H9 (cell line): ENCODE results near the gene ZNF133. TPM values are rescaled to one million over a fixed set of nuclear protein-coding genes. Genes with fewer than 3 reads are reported as not detected.

Experiments
- DNase-seq: peaks from one replicate; pipeline ENCODE4 v3.0.0-alpha.2; 2017
- H2AFZ ChIP-seq: one replicate; pipeline ENCODE4 v1.6.1; 2013; ENCODE audit warnings: mild to moderate bottlenecking, low read length, control low read depth, moderate library complexity
- H2AK5ac ChIP-seq: 2 replicates; pipeline ENCODE4 v1.6.1; 2013; ENCODE audit warnings: low read length, control low read depth, mixed read lengths; ENCODE audit not compliant: insufficient read length
- H2BK120ac ChIP-seq: one replicate; pipeline ENCODE4 v1.6.1; 2013; ENCODE audit warnings: low read depth, mild to moderate bottlenecking, low read length, control low read depth, inconsistent platforms; ENCODE audit not compliant: poor library complexity, severe bottlenecking
- H2BK12ac ChIP-seq: 2 replicates; pipeline ENCODE4 v1.6.1; 2013; ENCODE audit warnings: low read length, control low read depth, mixed read lengths, low read depth; ENCODE audit not compliant: insufficient read length
- H2BK15ac ChIP-seq: 2 replicates; pipeline ENCODE4 v1.6.1; 2013; ENCODE audit warnings: low read depth, low read length, control low read depth
- H2BK20ac ChIP-seq: one replicate; pipeline ENCODE4 v1.6.1; 2013; ENCODE audit warnings: low read depth, mild to moderate bottlenecking, low read length, control low read depth, inconsistent platforms; ENCODE audit not compliant: poor library complexity, severe bottlenecking
- H2BK5ac ChIP-seq: 2 replicates; pipeline ENCODE4 v1.6.1; 2013; ENCODE audit warnings: low read length, control low read depth, mixed read lengths; ENCODE audit not compliant: insufficient read length
- H3K14ac ChIP-seq: 2 replicates; pipeline ENCODE4 v1.6.1; 2013; ENCODE audit warnings: low read length, control low read depth; ENCODE audit not compliant: insufficient read depth
- H3K18ac ChIP-seq: 2 replicates; pipeline ENCODE4 v1.6.1; 2013; ENCODE audit warnings: low read depth, mild to moderate bottlenecking, mixed read lengths, low read length, control low read depth; ENCODE audit not compliant: insufficient read length
- H3K23ac ChIP-seq: 2 replicates; pipeline ENCODE4 v1.6.1; 2013; ENCODE audit warnings: low read length, control low read depth, mixed read lengths, low read depth; ENCODE audit not compliant: insufficient read length
- H3K23me2 ChIP-seq: 2 replicates; pipeline ENCODE4 v1.6.1; 2013; ENCODE audit warnings: low read depth, mild to moderate bottlenecking, mixed read lengths, low read length, control low read depth; ENCODE audit not compliant: insufficient read length, poor library complexity, severe bottlenecking
- H3K27ac ChIP-seq: 2 replicates; pipeline ENCODE4 v1.5.1; 2013; ENCODE audit warnings: low read length, control low read depth, mixed read lengths, low read depth; ENCODE audit not compliant: insufficient read length
- H3K27me3 ChIP-seq: 2 replicates; pipeline ENCODE4 v1.6.1; 2013; ENCODE audit warnings: low read length, control low read depth, inconsistent platforms; ENCODE audit not compliant: insufficient read depth
- H3K4ac ChIP-seq: 2 replicates; pipeline ENCODE4 v1.6.1; 2013; ENCODE audit warnings: low read depth, mild to moderate bottlenecking, control low read depth, inconsistent platforms, low read length, moderate library complexity
- H3K4me1 ChIP-seq: 2 replicates; pipeline ENCODE4 v1.6.1; 2013; ENCODE audit warnings: low read length, control low read depth, inconsistent platforms; ENCODE audit not compliant: insufficient read depth
- H3K4me2 ChIP-seq: 2 replicates; pipeline ENCODE4 v1.6.1; 2013; ENCODE audit warnings: low read length, control low read depth, mixed read lengths; ENCODE audit not compliant: insufficient read length, insufficient read depth
- H3K56ac ChIP-seq: 2 replicates; pipeline ENCODE4 v1.6.1; 2013; ENCODE audit warnings: low read depth, mild to moderate bottlenecking, mixed read lengths, low read length, control low read depth; ENCODE audit not compliant: insufficient read length
- H3K79me1 ChIP-seq: 2 replicates; pipeline ENCODE4 v1.6.1; 2013; ENCODE audit warnings: low read depth, mild to moderate bottlenecking, moderate library complexity, low read length, control low read depth, inconsistent platforms; ENCODE audit not compliant: insufficient read depth, poor library complexity, severe bottlenecking
- H3K79me2 ChIP-seq: 2 replicates; pipeline ENCODE4 v1.6.1; 2013; ENCODE audit warnings: low read length, control low read depth, inconsistent platforms; ENCODE audit not compliant: insufficient read depth
- H3K9ac ChIP-seq: 2 replicates; pipeline ENCODE4 v1.6.1; 2013; ENCODE audit warnings: low read length, control low read depth, mixed read lengths; ENCODE audit not compliant: insufficient read length; ENCODE audit errors: extremely low read depth
- H3K9me3 ChIP-seq: one replicate; pipeline ENCODE4 v1.6.1; 2013; ENCODE audit warnings: low read depth, low read length, inconsistent platforms; ENCODE audit not compliant: control insufficient read depth
- H3T11ph ChIP-seq: one replicate; pipeline ENCODE4 v1.6.1; 2013; ENCODE audit warnings: mild to moderate bottlenecking, low read length, control low read depth, inconsistent platforms
- H4K20me1 ChIP-seq: one replicate; pipeline ENCODE4 v1.6.1; 2013; ENCODE audit not compliant: control insufficient read depth, insufficient read length, insufficient read depth
- H4K5ac ChIP-seq: 2 replicates; pipeline ENCODE4 v1.6.1; 2013; ENCODE audit warnings: low read depth, mild to moderate bottlenecking, mixed read lengths, low read length, control low read depth; ENCODE audit not compliant: insufficient read length
- H4K8ac ChIP-seq: replicated peaks from 2 replicates; pipeline ENCODE4 v1.6.1; 2013; ENCODE audit warnings: low read length, control low read depth, mixed read lengths, low read depth; ENCODE audit not compliant: insufficient read length
- H4K91ac ChIP-seq: 2 replicates; pipeline ENCODE4 v1.6.1; 2013; ENCODE audit warnings: low read depth, mild to moderate bottlenecking, moderate library complexity, mixed read lengths, low read length, control low read depth; ENCODE audit not compliant: insufficient read length
- H3K27ac Mint-ChIP-seq, 3 experiments: 2 replicates in 2 of 3; 3 replicates in 1 of 3; pipeline ENCODE4 v1.8.0; 2020 to 2021; ENCODE audit warnings: mixed read lengths in 3 of 3, mild to moderate bottlenecking in 1 of 3, moderate library complexity in 1 of 3
- H3K27me3 Mint-ChIP-seq: 2 replicates; pipeline ENCODE4 v1.8.0; 2021; ENCODE audit warnings: low read depth, mild to moderate bottlenecking, moderate library complexity, mixed read lengths
- H3K36me3 Mint-ChIP-seq, 3 experiments: 2 replicates in 2 of 3; 3 replicates in 1 of 3; pipeline ENCODE4 v1.8.0; 2020 to 2021; ENCODE audit warnings: low read depth in 3 of 3, mixed read lengths in 3 of 3; ENCODE audit not compliant: insufficient read depth in 1 of 3
- H3K4me1 Mint-ChIP-seq, 2 experiments: 2 replicates each; pipeline ENCODE4 v1.8.0; 2020; ENCODE audit warnings: mixed read lengths in 2 of 2
- H3K4me3 Mint-ChIP-seq, 2 experiments: 2 replicates in 1 of 2; 3 replicates in 1 of 2; pipeline ENCODE4 v1.8.0; 2020 to 2021; ENCODE audit warnings: mild to moderate bottlenecking in 2 of 2, mixed read lengths in 2 of 2, moderate library complexity in 1 of 2
- H3K9me3 Mint-ChIP-seq, 2 experiments: 2 replicates in 1 of 2; 3 replicates in 1 of 2; pipeline ENCODE4 v1.8.0; 2020; ENCODE audit warnings: mild to moderate bottlenecking in 2 of 2, mixed read lengths in 2 of 2, moderate library complexity in 1 of 2
- WGBS: extraction: QIAGEN DNeasy Blood & Tissue Kit; methylation state at CpG from one replicate; pipeline ENCODE4 v1.1.7; 2013; ENCODE audit warnings: missing lambda C conversion rate, low lambda C conversion rate, mixed read lengths; ENCODE audit not compliant: insufficient read length; ENCODE audit errors: extremely low coverage; 5-methylcytosine and 5-hydroxymethylcytosine counted together
- total RNA-seq: library from RNA; stranded (reverse); gene quantifications from 2 replicates; pipeline ENCODE4 v1.2.1, GENCODE V29; 2021
- TF ChIP-seq, protein P1 (sequence below): fragments of 200-600 bp; sonication (generic); conservative IDR thresholded peaks from 3 replicates; pipeline ENCODE4 v1.8.0; 2021; ENCODE audit warnings: antibody characterized with exemption, mild to moderate bottlenecking

Gene ZNF133
- total RNA-seq, 1 experiment from 2014 or later, result 11.0 TPM

GRCh38 chr20:18364768-18365167 lies 76.4 kb downstream of the ZNF133 start:
- Histone ChIP-seq H3K9ac (no peak overlapping the region), H2BK15ac (no peak overlapping the region), H3K23me2 (no peaks in the 10 kb centered on the region), H3K18ac (no peak overlapping the region), H3K27me3 (no peaks in the 10 kb centered on the region), H3K4me1 (no peaks in the 10 kb centered on the region), H4K20me1 (no peaks in the 10 kb centered on the region), H4K5ac (no peak overlapping the region), H2BK120ac (no peak overlapping the region), H3K56ac (no peak overlapping the region), H4K8ac (no peak overlapping the region), H3K4ac (no peak overlapping the region), H3K79me2 (no peaks in the 10 kb centered on the region), H2BK12ac (no peak overlapping the region), H3K4me2 (no peak overlapping the region), H3K9me3 (no peaks in the 10 kb centered on the region), H2BK5ac (no peak overlapping the region), H3K79me1 (no peaks in the 10 kb centered on the region), H3K27ac (no peak overlapping the region), H2AK5ac (no peak overlapping the region), H3K23ac (no peak overlapping the region), H2AFZ (no peak overlapping the region), H2BK20ac (no peak overlapping the region), H3T11ph (no peak overlapping the region), H4K91ac (no peak overlapping the region), H3K14ac (no peak overlapping the region)
- no peak for DNase-seq
- H3K27ac Mint-ChIP-seq, result no peak overlapping the region
- no peaks in the 10 kb centered on the region; a peak in 1 of 7 replicates for H3K36me3 Mint-ChIP-seq
- H3K4me1 Mint-ChIP-seq, result peaks cover 5% of the 10 kb centered on the region in 2 experiments
- no CpG with 5 or more reads among the region's 2 CpGs for WGBS
- H3K9me3 Mint-ChIP-seq, result no peaks in the 10 kb centered on the region
- no peaks in the 10 kb centered on the region for H3K27me3 Mint-ChIP-seq
- no peak overlapping the region for H3K4me3 Mint-ChIP-seq
- TF ChIP-seq, protein P1, sequence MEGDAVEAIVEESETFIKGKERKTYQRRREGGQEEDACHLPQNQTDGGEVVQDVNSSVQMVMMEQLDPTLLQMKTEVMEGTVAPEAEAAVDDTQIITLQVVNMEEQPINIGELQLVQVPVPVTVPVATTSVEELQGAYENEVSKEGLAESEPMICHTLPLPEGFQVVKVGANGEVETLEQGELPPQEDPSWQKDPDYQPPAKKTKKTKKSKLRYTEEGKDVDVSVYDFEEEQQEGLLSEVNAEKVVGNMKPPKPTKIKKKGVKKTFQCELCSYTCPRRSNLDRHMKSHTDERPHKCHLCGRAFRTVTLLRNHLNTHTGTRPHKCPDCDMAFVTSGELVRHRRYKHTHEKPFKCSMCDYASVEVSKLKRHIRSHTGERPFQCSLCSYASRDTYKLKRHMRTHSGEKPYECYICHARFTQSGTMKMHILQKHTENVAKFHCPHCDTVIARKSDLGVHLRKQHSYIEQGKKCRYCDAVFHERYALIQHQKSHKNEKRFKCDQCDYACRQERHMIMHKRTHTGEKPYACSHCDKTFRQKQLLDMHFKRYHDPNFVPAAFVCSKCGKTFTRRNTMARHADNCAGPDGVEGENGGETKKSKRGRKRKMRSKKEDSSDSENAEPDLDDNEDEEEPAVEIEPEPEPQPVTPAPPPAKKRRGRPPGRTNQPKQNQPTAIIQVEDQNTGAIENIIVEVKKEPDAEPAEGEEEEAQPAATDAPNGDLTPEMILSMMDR, result no peak

Other genes with a start within 250 kb of the ZNF133 start
- 5.8 and 6.4 TPM in 2 replicates for gene OVOL2, start 230.6 kb upstream of the ZNF133 start, total RNA-seq
- gene KAT14, start 150.7 kb upstream of the ZNF133 start, total RNA-seq, result 19.2 and 21.5 TPM in 2 replicates
- gene PET117, start 150.7 kb upstream of the ZNF133 start, total RNA-seq, result 24.1 and 25.0 TPM in 2 replicates
- 9.6 and 10.5 TPM in 2 replicates for gene DZANK1, start 178.5 kb downstream of the ZNF133 start, total RNA-seq
- 16.1 and 17.6 TPM in 2 replicates for gene POLR3F, start 178.9 kb downstream of the ZNF133 start, total RNA-seq
- gene RBBP9, start 208.7 kb downstream of the ZNF133 start, total RNA-seq, result 12.0 TPM in 2 replicates
- gene SEC23B, start 219.4 kb downstream of the ZNF133 start, total RNA-seq, result 60.0 and 65.9 TPM in 2 replicates